ENCODE data around the gene RASGRP2. TPM values are rescaled to one million over a fixed set of nuclear protein-coding genes. Genes with fewer than 3 reads are reported as not detected.

Gene RASGRP2
- total and polyA plus RNA-seq, 2 donors (not counting 3 experiments of a cell fraction or from before 2014, with no cell fraction given): 1.2 to 2.3 TPM

DNA sequence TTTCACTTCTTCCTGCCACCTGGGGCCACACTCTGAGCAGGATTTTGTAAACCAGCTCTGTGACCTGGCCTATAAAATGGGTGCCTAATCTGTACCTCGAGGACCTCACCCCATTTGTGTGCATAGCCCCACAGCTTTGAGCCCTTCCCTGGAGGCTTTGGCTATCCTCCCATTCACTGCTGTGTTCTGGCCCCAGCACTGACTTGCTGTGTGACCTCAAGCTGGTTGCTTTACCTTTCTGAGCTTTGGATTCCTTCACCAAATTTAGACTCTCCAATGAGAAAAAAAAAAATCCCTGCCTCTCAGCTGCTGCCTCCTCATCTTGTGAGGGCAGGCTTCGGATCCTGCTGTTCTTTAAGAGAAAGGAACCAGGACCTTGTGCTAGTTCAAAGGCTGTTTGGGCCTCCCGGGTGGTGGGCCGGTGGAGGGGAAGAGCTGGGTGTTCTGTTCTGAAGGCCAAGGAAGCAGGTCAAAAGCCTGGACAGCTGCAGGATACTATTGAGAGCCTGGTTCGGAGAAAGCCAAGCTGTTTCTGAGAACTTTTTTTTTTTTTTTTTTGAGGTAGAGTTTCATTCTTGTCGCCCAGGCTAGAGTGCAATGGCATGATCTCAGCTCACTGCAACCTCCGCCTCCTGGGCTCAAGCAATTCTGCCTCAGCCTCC lies 16.9 kb upstream of the RASGRP2 start:
- Histone ChIP-seq H3K27me3 (ENCODE audit: control insufficient read depth in 2 of 2, insufficient read depth in 2 of 2, low read length in 2 of 2) (no peaks in the 10 kb centered on the region), H3K9ac (replicated peaks; ENCODE audit: extremely low read depth, insufficient read depth, low read length) (no peak overlapping the region), H3K4me3 (replicated peaks in 1 of 3; ENCODE audit: insufficient read depth in 1 of 3, low read depth in 1 of 3, low read length in 3 of 3) (no peak overlapping the region), H4K20me1 (replicated peaks; ENCODE audit: control insufficient read depth, extremely low read depth, insufficient read depth, low read length) (peaks cover 3% of the 10 kb centered on the region), H3K27ac (ENCODE audit: insufficient read depth, low read depth, low read length) (no peak overlapping the region), H3K4me2 (ENCODE audit: insufficient read depth, low read length) (no peak overlapping the region), H3K4me1 (ENCODE audit: control insufficient read depth, extremely low read depth, insufficient read depth, low read length) (peaks cover 20% of the 10 kb centered on the region), H3K79me2 (ENCODE audit: control insufficient read depth, insufficient read depth, low read length) (peaks cover 5% of the 10 kb centered on the region), H3K9me1 (replicated peaks; ENCODE audit: control insufficient read depth, extremely low read depth, insufficient read depth, low read length) (no peaks in the 10 kb centered on the region), H3K36me3 (ENCODE audit: control insufficient read depth in 2 of 2, extremely low read depth in 1 of 2, insufficient read depth in 2 of 2, low read length in 2 of 2) (peaks cover 21 to 27% of the 10 kb centered on the region in 2 experiments), H2AFZ (ENCODE audit: low read depth, low read length) (no peak overlapping the region), H3K9me3 (replicated peaks; ENCODE audit: control insufficient read depth, insufficient read depth, low read length) (no peaks in the 10 kb centered on the region)
- no TSS peak for BruUV-seq (replicated peaks)
- POLR2A ChIA-PET: no interaction called here
- no peak for FAIRE-seq
- intact Hi-C loops (cut with micrococcal nuclease): no loop called here
- CTCF ChIA-PET: interaction anchor here (1.2 to 1.6 kb wide), 3 partner anchors 12 to 18 kb away, joined by 3 to 6 read pairs (median 5); partner anchors contain the start of gene SF1
- dilution Hi-C loops (cut with MboI; ENCODE audit: extremely low pct_ligation_motif_present, low sequenced_read_pairs): no loop called here
- no peak for DNase-seq (ENCODE audit: low read depth, low spot score)
- TF ChIP-seq POLR2A (IDR thresholded peaks at IDR 0.05; ENCODE audit: low read depth, low read length) (no peak), JUN (IDR thresholded peaks at IDR 0.05; ENCODE audit: borderline replicate concordance, insufficient read depth, insufficient read length, low read depth) (no peak), MYC (IDR thresholded peaks at IDR 0.05; ENCODE audit: low read depth, low read length) (no peak), EZH2 (IDR thresholded peaks at IDR 0.05; ENCODE audit: borderline replicate concordance, low read depth, low read length, severe bottlenecking) (no peak), FOS (IDR thresholded peaks at IDR 0.05; ENCODE audit: borderline replicate concordance, insufficient read depth, low read length) (no peak), GATA2 (IDR thresholded peaks at IDR 0.05; ENCODE audit: insufficient read depth, insufficient read length, low read depth, low read length) (no peak), POLR2AphosphoS5 (IDR thresholded peaks at IDR 0.05; ENCODE audit: insufficient read depth, low read depth, low read length) (no peak)
- TF ChIP-seq, protein P1, sequence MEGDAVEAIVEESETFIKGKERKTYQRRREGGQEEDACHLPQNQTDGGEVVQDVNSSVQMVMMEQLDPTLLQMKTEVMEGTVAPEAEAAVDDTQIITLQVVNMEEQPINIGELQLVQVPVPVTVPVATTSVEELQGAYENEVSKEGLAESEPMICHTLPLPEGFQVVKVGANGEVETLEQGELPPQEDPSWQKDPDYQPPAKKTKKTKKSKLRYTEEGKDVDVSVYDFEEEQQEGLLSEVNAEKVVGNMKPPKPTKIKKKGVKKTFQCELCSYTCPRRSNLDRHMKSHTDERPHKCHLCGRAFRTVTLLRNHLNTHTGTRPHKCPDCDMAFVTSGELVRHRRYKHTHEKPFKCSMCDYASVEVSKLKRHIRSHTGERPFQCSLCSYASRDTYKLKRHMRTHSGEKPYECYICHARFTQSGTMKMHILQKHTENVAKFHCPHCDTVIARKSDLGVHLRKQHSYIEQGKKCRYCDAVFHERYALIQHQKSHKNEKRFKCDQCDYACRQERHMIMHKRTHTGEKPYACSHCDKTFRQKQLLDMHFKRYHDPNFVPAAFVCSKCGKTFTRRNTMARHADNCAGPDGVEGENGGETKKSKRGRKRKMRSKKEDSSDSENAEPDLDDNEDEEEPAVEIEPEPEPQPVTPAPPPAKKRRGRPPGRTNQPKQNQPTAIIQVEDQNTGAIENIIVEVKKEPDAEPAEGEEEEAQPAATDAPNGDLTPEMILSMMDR (IDR thresholded peaks at IDR 0.05; ENCODE audit: extremely low read depth in 1 of 2, insufficient read depth in 1 of 2, low read depth in 1 of 2, low read length in 2 of 2): no peak
- TF ChIP-seq, protein P2, sequence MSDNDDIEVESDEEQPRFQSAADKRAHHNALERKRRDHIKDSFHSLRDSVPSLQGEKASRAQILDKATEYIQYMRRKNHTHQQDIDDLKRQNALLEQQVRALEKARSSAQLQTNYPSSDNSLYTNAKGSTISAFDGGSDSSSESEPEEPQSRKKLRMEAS (IDR thresholded peaks at IDR 0.05; ENCODE audit: insufficient read depth, insufficient read length): no peak
